HG02938 (cell line): Measurements from ENCODE around the gene FOXP4.
A peak's percentile ranks its signal among the peaks of the same experiment; 100 is the strongest.

ENCODE experiments used
- ATAC-seq: cut with Tn5 transposase; IDR thresholded peaks from one replicate; pipeline ENCODE4 v1.9.1; 2021; ENCODE audit warnings: mild to moderate bottlenecking, moderate library complexity; ENCODE audit not compliant: unreplicated experiment

Gene FOXP4

DNA sequence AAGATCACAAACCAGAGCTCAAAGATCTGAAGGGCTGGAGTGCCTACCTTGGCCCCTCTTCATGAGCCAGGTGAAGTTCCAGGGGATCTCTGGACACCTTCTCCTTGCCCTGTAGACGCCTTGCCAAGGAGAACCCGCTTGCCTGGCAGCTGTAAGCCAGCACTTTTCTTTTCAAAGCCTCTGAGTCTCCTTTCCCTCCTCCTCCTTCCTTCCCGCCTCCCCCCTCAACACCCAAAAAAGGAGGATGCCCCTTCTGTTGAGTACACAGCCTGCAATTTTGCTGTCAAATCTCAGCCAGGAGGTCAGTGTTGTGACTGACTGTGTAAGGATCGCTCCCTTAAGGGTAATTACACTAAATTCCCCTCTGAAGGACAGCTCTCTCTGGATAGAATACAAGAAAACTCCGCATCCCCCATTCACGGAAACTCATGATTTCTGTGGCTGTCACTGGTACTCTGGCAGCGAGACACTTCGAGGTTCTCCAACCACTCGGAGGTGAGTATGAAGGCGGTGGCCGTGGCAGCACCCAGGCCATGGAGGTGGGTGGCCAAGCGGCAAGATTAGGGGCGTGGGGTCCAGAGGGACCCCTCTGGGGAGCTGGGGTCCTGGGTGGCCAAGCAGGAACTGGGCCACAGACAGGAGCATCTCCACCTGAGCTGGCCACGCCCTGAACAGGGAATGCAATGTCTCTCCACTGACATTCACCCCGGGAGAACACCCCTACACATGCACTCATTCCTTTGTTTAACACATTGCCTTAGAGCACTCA is 23.2 kb upstream of the FOXP4 start:
- ATAC-seq: no peak

DNA sequence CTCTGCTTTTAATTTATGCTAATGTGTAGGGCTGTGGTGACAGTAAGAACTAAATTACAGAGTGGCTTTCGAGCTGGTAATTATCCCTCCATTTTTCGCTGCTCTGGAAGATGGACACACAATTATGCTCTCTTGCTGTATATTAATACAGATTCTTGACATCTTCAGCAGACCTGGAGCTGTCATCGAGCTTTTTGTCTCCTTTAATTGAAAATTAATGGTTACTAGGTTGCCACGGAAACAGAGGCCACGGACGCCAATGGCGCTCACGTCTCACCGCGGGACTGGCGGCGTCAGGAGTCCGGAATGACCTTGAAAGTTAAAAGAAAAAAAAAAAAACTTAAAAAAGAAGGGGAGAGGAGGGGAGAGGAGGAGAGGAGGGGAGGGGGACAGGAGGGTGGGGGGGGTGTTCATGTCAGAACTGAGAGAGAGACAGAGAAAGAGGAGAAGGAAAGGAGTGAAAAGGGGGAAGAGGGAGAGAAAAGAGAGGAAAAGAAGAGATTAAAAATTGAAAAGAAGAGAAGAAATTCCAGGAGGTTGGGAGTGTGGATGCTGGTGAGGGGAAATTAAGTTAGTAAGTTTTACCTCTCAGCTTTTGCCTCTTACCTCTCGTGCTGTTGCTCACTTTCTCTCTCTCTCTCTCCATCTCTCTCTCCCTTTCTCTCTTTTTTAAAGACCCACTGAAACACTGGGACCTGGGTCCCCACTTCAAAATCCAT is 22.1 kb upstream of the FOXP4 start:
- no peak for ATAC-seq

DNA sequence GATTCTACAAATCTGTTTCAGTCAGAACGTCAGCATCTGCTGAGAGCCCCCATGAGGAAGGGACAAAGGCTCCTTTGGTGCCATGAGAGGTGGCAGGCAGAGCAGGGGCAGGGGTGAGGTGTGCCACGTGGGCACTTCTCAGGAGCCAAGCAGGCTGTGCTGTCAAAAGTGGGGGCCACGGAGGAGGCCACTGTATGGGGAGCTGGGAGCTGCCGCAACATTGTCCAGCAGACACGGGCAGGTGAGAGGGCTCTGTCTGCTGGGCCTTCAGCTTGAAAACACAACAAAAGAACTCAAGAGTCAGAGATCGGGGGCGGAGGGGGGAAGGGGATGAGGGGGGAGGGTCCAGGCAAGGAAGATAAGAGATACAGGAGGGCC is 21.6 kb upstream of the FOXP4 start:
- ATAC-seq: no peak

DNA sequence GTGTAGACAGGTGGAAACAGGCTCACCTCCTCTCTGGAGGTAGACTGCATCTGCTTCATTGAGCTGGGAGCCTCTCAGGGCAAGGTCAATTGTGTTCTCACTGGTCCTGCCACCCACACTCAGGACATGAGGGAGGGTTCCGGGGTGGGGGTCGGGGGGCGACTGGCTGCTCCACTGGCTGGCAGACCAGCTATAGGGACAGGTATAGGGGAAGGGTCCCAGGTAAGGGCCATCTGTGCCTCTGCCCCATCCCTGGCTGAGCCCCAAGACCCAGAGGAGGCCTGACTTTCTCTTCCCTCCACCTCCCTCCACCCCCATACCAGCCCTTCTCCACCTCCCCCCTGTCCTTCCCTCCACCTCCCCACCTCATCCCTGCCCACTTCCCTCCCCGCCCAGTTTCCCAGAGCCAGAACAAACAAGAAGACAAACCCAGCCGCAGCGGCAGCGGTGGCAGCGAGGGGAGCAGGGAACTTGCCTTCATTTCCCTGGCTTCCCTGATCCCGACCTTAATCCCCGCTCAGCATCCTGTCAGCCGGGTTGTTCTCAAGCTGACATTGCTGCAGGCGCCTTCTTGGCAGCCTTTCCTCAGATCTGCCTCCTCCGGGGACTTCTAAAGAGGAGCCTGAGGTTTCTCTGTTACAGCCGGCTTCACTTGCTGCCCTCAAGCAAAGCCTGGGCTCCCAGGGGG is 18.3 kb upstream of the FOXP4 start:
- no peak for ATAC-seq

DNA sequence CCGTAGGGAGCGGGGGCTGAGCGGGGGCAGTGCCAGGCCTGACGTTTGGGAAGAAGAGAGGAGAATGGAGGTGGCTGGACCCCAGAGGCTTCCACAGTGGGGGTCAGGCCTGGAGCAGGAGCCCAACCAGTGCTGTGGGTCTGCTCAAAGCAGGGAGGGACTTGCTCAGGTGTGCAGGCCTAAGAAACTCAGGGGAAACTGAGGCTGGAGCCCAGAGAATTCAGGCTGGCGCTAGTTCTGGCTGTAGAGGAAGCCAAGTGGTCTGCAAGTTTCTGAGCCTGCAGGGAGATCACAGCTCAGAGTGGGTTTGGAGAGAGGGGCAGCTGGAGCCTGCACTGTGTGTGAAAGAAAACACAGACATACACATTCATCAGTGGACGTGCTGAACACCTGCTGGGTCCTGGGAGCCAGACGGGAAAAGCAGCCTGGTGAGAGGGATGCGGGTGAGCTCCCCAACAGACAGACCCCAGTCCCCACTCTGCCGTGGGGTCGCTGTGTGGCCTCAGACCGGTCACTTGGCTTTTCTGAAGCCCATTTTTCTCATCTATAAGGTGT is 17.7 kb upstream of the FOXP4 start:
- ATAC-seq: no peak

DNA sequence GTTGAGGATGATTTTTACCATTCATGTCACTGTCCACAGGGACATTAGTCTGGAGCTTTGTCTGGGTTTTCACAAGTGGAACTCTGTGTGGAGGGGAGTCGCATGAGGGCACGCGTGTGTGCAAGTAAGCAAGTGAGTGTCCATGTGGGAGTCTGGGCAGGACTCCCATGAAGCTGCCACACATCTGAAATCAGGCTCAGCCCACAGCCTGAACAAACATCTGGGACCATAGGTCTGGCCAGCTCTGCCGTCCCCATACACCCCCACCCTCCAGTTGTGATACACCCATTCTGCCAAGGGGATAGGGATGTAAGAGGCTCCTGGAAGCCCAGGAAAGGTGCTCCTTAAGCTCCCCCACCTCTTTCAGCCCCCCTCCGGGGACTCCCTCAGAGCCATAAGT is 17.1 kb upstream of the FOXP4 start:
- no peak for ATAC-seq

DNA sequence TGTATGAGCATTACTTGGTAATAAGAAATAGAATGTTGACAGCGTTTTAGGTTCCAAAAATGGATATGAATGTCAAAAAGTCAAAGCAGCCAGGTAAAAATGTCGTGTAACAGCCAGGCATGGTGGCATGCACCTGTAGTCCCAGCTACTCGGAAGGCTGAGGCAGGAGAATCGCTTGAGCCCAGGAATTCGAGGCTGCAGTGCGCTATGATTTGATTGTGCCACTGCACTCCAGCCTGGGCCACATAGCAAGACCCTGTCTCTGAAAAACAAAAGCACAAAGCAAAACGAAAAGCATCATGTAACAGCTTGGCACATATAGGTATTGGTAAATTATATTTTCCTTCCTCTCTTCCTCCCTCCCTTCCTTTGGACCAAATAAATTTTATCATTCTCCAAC is 16.2 kb upstream of the FOXP4 start:
- no peak for ATAC-seq

DNA sequence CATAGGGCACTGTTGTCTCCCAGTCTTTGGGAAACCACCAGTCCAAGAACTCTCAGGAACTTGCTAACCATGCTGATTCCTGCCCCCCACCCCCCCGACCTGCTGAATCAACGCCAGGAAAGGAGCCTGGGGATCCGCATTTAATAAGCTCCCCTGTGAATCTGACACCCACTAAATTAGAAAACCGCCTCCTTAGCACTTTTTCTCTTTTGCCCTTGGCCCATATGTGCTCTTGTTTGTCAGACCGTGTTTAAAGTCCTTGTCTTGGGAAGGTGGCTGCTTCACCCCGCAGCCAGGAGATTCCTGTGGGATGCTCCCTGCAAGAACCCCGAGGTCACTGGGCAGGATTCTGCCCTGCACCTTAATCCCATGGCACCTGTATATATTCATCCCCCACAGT is 15.7 kb upstream of the FOXP4 start:
- ATAC-seq: no peak

DNA sequence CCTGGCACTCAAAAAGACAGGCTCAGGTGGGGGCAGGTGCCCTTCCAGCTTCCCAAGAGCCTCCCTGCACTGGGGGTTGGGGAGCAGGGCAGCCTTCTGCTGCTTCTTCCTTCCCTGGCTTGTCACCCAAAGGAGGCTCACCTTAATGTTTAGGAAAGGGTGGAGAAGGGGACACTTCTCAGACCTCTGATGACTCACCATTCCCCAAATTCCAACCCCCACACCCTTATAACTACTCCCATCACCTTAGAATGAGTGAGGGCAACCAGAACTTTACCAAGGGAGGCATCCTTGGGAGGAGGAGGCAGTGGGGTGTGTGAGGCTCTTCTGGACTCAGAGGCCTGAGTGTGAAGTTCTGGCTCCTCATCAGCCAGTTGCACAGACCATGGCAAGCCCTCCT is 15.2 kb upstream of the FOXP4 start:
- ATAC-seq: no peak

DNA sequence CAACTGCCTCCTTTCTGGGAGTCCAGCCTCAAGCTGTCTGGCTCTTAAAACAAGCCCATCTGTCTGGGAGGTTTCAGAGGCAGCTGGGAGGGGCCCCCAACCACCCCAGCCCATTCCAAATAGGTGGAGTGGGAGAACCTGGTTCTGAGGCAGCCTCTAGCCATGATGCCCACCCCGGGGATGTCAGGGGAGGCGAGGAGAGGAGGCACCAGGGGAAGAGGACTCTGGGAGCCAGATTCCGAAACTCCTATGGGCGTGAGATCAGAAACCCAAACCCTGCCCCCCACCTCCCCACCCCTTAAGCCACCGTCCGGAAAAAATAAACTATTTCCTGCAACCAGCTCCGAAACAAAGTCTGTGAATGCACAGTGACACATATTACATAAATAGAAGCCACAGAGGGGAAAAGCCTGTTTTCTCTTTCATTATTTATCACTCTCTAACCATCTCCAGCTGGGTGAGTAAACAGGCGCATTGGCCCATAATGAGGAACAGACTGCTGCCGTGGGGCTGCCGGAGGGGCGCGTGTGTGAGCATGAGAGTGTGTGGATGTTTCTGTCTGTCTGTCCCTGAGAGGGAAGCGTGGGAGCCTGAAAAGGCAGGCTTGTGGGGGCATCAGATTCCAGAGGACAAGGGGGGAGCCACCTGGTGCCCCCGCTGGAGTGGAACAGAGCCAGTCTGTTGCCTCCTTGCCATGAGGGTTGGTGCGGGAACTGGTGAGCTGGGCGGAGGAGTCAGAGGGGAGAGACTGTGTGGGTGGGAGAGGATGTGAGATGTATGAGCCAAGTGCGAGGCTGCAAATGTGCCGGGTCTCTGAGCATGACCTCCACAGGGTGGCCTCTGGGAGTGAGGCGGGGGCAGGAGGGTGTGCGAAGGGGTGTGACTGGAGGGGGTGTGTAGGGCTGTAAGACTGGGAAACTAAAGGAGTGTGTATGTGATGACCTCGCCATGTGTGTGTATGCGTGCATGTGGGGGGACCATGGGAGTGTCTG is 14.3 kb upstream of the FOXP4 start:
- ATAC-seq: peak; percentile 91

DNA sequence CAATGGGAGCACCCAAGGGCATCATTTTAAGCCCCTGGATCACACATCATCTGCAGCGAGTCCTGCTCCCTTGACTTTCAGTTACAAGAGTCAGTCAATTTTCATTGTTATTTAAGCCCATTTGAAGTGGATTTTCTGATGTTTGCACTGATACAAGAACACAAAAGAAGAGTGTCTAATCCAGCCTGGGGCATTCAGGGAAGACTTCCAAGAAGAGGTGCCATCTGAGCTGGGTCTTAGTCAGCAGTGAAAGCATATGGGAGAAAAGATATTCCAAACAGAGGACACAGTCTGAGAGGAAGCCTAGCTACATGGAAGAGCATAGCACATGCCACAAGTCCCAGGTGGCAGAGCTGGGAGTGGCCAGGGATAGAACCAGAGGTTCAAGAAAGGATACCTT is 10.4 kb upstream of the FOXP4 start:
- no peak for ATAC-seq

DNA sequence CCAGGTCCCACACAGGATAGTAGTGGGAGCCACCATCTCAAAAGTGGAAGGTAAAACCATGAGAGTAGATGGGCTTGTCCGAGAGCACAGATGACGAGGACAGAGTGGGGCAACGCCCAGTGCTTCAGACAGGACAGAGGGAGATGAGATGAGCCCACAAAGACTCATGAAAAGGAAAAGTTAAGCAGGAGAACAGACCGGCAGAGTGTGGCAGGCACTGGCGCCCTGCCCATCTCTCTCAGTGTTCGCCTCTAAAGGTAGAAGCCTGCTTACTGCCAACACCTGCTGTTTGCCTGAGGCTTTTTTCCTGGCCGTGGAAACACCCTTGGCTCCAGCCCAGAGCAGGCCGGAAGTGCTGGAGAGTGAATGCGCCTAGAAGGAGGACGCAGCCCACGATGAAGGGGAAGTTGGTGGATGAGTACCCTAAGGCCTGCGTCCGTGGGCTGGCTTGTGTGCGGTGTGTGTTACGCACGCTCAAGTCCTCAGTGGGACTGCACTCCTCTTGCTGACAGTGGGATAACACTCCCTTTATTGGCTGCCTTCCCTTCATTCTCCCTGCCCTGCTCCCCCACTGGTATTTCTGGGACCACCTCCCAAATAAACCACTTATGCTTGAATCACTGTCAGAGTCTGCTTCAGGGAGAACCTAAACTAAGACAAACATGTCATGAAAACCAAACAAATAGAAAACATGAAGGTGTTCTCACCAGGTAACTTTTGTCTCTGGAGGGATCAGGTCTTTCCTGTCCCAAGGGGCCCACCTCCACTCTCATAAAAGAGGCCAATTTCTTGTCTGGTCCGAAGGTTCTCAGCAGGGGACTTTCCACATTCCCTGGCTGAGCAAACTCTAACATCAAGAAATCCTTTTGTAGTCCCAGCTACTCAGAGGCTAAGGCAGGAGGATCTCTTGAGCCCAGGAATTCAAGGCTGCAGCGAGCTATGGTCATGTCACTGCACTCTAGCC is 9.1 kb upstream of the FOXP4 start:
- no peak for ATAC-seq

DNA sequence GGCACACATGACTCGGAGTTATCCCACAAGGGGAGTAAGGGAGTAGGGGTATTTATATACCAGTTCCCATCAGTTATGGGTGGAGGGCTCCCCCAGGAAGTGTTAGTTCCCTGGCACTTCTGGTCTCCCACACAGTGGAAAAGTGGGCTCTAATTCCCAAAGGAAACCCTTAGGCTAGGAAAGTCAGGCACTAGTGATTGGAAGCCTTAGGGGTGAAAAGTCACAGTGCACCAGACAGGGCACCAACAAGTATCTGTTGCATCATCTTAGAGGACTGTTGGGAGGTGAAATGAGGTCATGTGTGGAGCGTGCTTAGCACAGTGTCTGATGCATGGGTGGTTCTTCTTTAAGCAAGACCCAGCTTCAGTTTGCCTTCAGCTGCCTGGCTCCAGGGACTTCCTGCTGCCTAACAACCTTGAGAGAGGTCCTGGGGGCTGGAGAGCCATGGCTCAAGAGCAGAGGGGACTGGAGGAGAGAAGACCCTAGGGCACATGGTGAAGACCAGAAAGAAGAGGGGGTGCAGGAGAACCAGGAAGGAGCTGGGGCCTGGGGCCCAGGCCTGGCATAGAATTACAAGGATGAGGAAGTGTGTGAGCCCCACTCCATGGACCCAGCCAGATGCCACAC is 7.5 kb upstream of the FOXP4 start:
- ATAC-seq: no peak

DNA sequence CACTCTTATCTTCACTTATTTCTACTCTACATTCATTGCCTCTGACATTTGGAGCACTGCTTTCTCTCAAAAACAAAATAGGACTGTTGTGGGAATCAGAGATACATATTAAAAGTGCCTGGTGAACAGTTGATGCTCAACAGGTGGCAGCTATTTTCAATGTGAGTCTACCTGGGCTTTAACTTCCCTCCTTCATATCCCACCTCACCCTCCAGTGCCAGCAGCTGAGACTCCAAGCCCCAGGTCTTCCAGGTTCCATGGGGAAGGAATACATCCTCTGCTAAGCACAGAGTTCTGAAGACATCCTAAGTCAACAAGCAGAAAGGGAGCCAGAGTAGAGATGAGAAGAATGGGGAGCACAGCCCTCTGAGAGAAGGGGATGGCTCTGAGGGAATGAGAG is 7.0 kb upstream of the FOXP4 start:
- no peak for ATAC-seq

DNA sequence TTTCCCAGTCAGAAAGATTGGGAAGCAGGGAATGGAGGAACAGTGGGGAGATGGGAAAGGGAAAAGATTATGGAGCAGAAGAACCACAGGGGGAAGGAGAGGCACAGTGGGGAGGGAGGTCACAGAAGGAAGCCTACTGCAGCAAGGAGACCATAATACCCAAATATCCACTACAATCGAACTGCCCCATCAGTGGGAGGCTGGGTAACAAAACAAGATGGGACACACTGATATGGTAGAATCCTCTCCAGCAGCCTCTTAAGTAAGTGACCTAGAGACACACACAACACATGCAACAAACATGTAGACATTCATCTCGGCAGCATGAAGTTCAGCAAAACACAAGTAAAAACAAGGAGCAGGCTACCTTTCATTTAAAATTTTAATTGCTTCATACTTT is 4.8 kb upstream of the FOXP4 start:
- ATAC-seq: no peak

DNA sequence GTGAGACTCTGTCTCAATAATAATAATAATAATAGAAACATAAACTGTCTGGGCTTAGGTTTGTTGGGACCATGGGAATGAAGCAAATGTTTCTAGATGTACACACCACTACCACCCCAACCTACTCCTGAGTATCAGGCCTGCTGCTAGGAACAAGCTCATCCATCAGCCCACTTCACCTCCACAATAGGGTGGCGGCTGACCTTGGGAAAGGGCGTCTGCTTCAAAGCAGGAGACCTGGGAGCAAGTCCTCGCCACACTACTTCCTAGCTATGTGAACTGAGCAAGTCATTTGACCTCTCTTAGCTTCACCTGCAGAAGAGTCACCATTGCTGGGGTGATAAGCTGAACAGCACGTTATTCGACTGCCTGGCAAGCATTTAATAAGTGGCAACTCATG is 3.1 kb upstream of the FOXP4 start:
- no peak for ATAC-seq

DNA sequence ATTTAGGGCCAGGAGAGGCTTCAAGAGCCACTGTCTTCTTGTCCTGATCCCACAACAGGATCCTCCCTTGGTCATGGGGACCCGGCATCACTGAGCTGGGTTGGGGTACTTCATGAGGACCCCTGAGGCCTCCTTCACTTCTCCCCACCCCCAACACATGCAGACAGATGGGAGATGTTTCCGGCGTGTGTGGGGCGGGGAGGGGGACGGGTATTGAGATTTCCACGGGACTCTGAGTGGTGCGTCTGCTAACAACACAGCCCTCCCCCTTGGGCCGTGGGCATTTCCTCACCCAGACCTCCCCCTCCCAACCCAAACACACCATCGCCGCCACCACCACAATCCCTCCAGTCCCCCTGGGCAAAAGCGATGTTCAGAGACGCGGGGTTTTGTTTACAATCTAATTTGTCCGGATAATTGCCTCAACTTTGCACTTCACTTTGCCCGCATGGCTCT is 906 bp upstream of the FOXP4 start:
- ATAC-seq: no peak

DNA sequence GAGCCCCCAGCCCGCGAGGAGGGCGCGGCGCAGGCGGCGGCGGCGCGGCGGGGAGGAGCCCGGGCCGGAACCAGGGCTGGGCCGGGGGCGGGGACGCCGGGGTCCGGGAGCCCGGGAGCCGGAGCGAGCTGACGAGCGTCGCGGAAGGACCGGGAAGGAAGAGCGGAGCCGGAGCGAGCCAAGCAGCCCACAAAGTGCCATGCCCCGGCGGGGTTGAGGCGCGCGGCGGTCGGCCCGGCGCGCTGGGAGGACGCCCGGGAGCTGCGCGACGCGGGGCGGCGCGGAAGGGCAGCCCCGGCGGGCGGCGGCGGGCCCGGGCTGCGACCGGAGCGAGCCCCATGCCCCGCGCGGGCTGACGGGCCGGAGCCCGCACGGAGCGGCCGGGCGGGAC is 289 bp downstream of the FOXP4 start:
- peak; percentile 8 for ATAC-seq
